ENCODE measurements around the gene PAGE4.
A peak's percentile ranks its signal among the peaks of the same experiment; 100 is the strongest.

PAGE4 gene

GRCh38 chrX:49829016-49829415, at the start of gene PAGE4:
Gene PAGE4 (plus strand): TSS chrX:49829303. CDS start chrX:49830429, 1,126 bp downstream.
- DNase-seq (ENCODE audit: extremely low read depth in 1 of 2, low read depth in 1 of 2): no peak

- DNase-seq (ENCODE audit: extremely low read depth in 1 of 2, low read depth in 1 of 2): no peak
Observed at GRCh38 chrX:49784747-49785280, 44.3 kb upstream of the PAGE4 start.

DNA sequence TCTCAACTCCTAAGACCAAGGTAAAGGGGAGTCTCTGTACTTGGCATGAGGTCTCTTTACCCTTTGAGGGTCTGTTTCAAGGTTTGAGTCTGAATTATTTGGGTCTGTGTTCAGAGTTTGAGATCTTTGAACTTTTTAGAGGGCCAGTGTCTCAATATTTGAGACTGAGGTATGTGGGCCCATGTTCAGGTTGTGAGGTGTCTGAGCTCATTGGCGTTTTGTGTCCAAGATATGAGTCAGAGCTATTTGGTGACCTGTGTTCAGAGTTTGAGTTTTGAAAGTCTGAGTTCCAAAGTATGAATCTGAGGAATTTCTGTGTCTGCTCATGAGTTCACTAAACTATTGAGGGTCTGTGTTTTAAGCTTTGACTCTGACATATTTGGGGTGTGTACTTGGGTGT, 36.7 kb upstream of the PAGE4 start:
- DNase-seq (ENCODE audit: extremely low read depth in 1 of 2, low read depth in 1 of 2): no peak

- no peak for DNase-seq (ENCODE audit: extremely low read depth in 1 of 2, low read depth in 1 of 2)
Observed at GRCh38 chrX:49793686-49794085, 35.4 kb upstream of the PAGE4 start.

DNA sequence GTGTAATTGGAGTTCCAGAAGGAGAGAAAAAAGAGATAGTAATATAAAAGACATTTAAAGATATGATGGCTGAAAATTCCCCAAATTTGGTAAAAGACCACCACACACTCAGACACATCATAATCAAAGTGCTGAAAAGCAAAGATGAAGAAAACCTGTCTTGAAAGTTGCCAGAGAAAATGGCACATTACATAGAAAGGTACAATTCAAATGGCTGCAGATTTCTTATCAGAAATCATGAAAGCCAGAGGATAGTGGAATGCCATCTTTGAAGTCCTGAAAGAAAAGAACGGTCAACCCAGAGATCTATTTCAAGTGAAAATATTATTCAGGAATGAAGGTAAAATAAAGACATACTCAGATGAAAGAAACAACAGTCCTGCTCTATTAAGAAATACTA, 29.3 kb upstream of the PAGE4 start:
- DNase-seq (ENCODE audit: extremely low read depth in 1 of 2, low read depth in 1 of 2): no peak

DNA sequence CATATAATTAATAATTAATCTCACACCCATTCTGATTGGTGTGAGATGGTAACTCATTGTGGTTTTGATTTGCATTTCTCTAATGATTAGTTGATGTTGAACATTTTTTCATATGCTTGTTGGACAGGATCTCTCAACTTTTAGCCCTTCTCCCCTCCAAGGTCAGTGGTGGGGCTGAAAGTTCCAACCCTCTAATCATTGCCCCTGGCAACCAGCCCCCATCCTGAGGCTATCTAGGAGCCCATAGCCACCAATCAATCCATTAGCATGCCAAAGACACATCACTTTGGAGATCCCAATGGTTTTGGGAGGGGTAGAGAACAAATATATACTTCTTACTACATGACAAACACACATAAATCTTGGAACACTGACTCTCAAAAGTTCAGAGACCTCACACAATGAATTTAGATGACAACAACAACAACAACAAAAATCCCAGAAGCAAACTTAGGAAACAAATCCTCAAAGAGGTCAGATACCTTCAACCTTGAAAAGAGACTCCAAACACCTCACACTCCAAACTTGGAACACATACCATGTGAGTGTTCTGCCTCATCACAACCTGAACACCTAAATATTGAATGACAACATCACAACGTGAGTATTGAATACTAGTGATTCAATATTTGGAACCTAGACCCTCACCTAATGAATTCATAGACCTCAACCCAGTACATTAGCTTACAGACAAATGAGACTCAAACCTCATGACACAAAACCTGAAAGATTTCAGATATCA, 19.0 kb upstream of the PAGE4 start:
- DNase-seq (ENCODE audit: extremely low read depth in 1 of 2, low read depth in 1 of 2): no peak

- no peak for DNase-seq (ENCODE audit: extremely low read depth in 1 of 2, low read depth in 1 of 2)
Observed at GRCh38 chrX:49812177-49812576, 16.9 kb upstream of the PAGE4 start.

DNA sequence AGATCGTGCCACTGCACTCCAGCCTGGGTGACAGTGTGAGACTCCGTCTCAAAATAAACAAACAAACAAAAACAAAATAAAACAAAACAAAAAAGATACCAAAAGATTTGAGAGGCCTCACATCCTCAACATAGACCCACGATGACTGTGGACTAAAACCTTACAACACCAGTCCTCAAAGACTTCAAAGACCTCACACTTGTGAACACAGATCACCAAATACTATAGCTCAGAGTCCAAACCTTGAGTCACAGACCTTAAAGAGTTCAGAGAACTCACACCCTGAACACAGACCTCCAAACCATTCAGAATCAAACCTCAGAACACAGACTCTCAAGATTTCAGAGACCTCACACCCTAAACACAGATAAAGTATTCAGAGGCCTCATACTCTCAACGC, 12.7 kb upstream of the PAGE4 start:
- no peak for DNase-seq (ENCODE audit: extremely low read depth in 1 of 2, low read depth in 1 of 2)

DNA sequence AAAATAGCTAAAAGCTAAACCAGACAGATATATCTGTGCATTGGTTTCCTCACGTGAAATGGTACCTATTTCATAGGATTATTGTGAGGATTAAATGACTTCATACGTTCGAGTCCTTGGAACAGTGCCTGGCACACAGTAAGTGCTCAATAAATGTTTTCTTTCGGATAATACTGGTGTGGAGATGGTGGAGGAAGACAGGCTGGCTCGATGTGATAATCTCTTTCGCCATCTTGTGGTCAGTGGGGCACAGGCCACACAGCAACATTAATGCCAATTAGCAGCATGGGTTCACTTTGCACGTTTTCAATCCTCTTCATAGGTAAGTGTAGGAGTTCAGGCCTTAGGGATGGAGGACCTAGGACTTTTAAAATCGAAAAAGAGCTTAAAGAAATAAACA, 9.3 kb downstream of the PAGE4 start:
- DNase-seq (ENCODE audit: extremely low read depth in 1 of 2, low read depth in 1 of 2): no peak

DNA sequence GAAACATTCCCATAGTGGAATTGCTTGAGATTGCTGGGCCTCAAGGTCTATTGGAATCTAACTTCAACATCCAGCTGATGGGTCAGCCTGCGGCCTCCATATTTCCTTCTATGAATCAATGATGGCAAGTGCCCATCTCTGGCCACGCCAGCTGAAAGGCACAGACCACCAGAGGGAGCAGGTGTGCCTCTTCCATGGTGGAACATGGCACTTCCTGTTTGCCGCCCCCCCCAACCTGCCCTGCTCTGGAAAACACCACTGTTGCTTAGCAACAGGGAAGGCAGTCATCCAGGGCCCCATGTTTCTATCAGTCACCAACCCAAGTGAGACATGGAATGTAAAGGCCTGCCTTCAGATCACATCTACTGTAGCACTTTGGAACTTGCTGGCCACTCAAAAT, 11.6 kb downstream of the PAGE4 start:
- DNase-seq (ENCODE audit: extremely low read depth in 1 of 2, low read depth in 1 of 2): peak in 1 of 2 donors; percentile 35

DNA sequence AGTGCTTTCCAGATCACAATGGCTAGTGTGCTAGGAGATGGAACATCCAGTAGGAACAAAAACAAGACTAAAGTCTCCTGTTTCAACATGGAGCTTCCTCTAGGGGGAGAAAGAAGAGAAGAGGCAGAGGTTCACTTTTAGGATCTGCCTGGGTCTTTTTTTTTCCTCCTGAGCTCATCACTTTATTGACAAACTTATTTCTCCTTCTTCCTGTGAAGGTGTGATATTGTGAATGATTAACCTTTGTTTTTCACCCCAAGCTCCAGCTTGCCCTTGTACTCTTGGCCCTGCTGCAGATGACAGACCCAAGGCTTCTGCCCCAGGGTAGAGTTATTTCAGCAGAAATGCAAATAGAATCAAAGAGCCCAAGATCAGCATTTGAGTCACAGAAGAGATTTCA, 13.5 kb downstream of the PAGE4 start:
- DNase-seq (ENCODE audit: extremely low read depth in 1 of 2, low read depth in 1 of 2): no peak

DNA sequence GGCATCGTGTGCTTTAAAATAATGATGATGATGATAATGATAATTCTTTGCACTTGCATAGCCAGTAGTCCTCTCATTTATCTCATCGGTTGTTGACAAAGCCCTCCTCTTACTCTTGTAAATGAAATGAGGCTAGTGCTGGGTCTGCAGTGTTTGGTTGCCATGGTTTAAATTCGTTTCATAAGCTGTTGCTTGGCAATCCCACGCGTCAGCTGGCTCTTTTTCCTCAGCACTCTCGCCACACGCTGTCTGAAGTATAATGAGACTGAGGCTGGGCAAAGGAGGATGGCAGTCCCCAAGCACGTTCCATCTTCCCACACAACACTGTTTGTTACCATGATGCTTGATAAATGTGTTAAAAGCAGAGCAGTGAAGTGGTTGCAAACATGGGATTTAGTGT, 15.5 kb downstream of the PAGE4 start:
- no peak for DNase-seq (ENCODE audit: extremely low read depth in 1 of 2, low read depth in 1 of 2)

DNA sequence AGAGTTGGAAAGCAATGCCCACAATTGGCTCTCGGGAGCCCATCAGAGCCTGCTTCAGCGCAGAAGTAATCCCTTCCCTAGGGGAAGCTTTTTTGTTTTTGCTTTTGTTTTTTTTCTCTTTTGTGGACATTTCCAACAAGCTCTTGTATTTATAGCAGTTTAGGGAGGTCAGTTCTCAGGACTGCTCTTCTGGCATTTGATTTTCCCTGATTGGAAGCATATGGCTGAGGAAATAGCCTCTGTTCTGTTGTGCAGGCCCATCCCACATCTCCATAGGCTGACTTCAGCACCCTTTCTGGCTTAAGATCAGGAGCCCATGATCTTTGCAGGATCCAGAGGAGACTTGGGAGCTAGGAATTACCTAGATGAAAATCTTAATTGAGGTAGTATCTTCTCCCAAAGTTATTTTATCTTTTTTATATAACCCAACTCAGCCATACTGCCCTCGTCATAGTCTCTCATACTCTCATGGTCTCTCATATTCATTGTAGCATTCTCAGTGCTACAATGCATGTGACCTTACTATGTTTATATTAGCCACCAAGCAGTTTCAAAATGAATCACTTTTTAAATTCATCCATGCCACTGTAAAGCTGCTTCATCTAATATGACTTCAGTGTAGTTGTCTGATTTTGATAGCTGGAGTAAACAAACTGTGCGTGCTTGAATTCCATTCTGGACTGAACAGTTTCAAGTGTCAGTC, 16.7 kb downstream of the PAGE4 start:
- DNase-seq (ENCODE audit: extremely low read depth in 1 of 2, low read depth in 1 of 2): no peak

DNA sequence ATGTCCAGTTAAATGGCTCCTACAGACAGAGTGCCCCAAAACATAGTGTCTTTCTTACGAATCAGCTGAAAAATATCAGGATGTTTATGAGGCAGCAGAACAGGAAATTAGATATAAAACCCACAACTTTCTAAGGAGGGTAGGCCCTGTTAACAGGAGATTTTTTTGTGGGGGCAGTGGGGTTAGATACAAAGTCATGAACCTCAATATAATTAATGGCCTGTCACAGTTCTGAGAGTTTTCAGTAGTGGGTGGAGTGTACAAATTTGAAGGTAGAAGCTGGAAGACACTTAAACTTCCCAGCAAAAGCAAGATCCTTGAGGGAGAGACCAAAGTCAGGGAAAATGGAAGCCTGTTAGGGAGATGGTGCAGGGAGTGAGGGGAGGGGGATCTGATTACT, 17.4 kb downstream of the PAGE4 start:
- DNase-seq (ENCODE audit: extremely low read depth in 1 of 2, low read depth in 1 of 2): no peak

DNA sequence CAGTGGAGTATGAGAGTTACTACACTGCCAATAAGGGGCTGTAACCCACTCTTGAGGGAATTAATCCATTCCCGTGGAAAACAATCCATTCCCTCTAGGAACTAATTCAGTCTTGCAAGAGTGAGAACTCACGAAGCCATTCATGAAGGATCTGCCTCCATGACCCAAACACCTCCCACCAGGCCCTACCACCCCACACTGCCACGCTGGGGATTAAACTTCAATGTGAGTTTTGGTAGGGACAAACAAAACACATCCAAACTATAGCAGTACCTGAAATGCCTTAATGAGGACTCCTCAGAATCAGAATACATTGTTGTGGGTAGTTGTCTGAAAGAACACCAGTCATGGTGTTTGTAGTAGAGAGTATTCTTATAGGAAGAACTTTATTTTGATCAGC, 19.2 kb downstream of the PAGE4 start:
- no peak for DNase-seq (ENCODE audit: extremely low read depth in 1 of 2, low read depth in 1 of 2)

- DNase-seq (ENCODE audit: extremely low read depth in 1 of 2, low read depth in 1 of 2): no peak
Observed at GRCh38 chrX:49850028-49850427, 20.9 kb downstream of the PAGE4 start.

GRCh38 chrX:49853661-49854060, 24.6 kb downstream of the PAGE4 start:
- no peak for DNase-seq (ENCODE audit: extremely low read depth in 1 of 2, low read depth in 1 of 2)

DNA sequence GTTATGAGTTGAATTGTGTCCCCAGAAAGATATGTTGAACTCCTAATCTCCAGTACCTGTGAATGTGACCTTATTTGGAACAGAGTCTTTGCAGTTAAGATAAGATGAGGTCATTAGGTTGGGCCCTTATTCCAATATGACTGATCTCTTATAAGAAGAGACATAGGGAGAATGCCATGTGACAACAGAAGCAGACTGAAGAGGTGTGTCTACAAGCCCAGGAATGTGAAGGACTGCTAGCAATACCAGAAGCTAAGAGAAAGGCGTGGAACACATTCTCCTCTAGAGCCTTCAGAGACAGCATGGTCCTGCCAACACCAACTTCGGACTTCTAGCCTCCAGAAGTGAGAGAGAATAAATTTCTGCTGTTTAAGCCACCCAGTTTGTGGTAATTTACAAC, 27.7 kb downstream of the PAGE4 start:
- no peak for DNase-seq (ENCODE audit: extremely low read depth in 1 of 2, low read depth in 1 of 2)

DNA sequence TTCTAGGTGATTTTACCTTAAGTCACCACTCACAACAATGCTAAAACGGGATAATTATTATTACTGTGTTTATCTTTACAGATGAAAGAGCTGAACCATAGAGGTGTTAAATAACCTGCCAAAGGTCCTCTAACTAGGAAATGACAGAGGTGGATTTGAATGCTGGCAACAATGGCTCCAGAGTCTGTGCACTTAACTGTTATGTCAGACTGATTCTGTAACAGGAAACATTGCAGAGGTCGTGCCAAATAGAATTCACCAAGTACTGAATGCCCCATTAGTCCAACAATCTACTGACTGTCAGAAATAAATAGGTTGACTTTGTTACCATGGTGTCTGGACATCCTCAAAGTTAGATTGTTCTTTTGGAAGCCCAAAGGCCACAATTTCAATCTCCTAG, 29.2 kb downstream of the PAGE4 start:
- DNase-seq (ENCODE audit: extremely low read depth in 1 of 2, low read depth in 1 of 2): no peak

- no peak for DNase-seq (ENCODE audit: extremely low read depth in 1 of 2, low read depth in 1 of 2)
Observed at GRCh38 chrX:49859491-49859890, 30.4 kb downstream of the PAGE4 start.

DNA sequence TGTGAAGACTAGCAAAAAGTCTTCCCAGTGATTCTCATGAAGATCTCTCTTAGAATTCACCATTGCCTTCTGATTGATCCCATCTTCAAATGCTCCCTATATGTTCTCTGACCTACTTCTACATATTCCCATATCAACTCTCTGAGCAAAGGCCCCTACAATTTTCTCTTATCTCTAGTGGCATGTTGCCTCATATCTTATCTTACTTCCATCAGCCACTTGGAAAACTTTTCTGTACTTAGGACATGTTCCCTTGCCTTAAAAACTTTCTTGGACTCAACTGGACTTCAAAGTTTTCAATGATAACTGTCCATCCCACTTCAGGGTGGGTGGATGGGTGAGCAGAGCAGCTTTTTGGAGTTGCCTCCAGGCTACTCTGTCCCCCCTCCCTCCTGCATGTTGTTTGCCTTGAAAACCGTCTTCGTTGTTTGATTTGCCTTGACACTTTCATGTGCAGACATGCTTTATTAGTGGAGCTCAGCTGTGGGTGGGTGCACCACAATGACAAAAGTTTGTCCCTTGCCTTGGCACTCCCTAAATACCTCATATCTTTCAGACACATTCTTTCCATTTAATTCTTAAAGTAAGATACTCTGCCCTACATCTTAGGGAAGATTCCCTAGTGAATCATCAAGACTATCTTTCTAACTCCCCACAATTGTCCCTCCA, 31.9 kb downstream of the PAGE4 start:
- no peak for DNase-seq (ENCODE audit: extremely low read depth in 1 of 2, low read depth in 1 of 2)

- no peak for DNase-seq (ENCODE audit: extremely low read depth in 1 of 2, low read depth in 1 of 2)
Observed at GRCh38 chrX:49862093-49862492, 33.0 kb downstream of the PAGE4 start.
